Measurements from ENCODE around the gene ZNF385A.

ZNF385A gene

GRCh38 chr12:54413284-54414190, 29.0 kb upstream of the ZNF385A start:
- peak overlapping the region; percentile 28; the same call in 1 of the 2 replicates for H3K4me3 ChIP-seq (ENCODE audit: low read depth, low read length)

GRCh38 chr12:54412786-54413185, 28.3 kb upstream of the ZNF385A start:
- H3K4me3 ChIP-seq (ENCODE audit: low read depth, low read length), result no peak overlapping the region
- no peak for TF ChIP-seq CTCF (IDR thresholded peaks at IDR 0.05; ENCODE audit: low read depth, low read length)

More at GRCh38 chr12:54413284-54414190, 29.0 kb upstream of the ZNF385A start:
- TF ChIP-seq CTCF (IDR thresholded peaks at IDR 0.05; ENCODE audit: low read depth, low read length), result no peak

GRCh38 chr12:54412348-54412747, 27.8 kb upstream of the ZNF385A start:
- TF ChIP-seq CTCF (IDR thresholded peaks at IDR 0.05; ENCODE audit: low read depth, low read length), result no peak
- H3K4me3 ChIP-seq (ENCODE audit: low read depth, low read length), result no peak overlapping the region

- H3K4me3 ChIP-seq (ENCODE audit: low read depth, low read length), result no peak overlapping the region
- no peak for TF ChIP-seq CTCF (IDR thresholded peaks at IDR 0.05; ENCODE audit: low read depth, low read length)
Observed at GRCh38 chr12:54411391-54412241, 27.1 kb upstream of the ZNF385A start.

- TF ChIP-seq CTCF (IDR thresholded peaks at IDR 0.05; ENCODE audit: low read depth, low read length), result no peak
- H3K4me3 ChIP-seq (ENCODE audit: low read depth, low read length), result no peak overlapping the region
Observed at GRCh38 chr12:54409267-54409666, 24.7 kb upstream of the ZNF385A start.

- TF ChIP-seq CTCF (IDR thresholded peaks at IDR 0.05; ENCODE audit: low read depth, low read length), result no peak
- H3K4me3 ChIP-seq (ENCODE audit: low read depth, low read length), result no peak overlapping the region
Observed at GRCh38 chr12:54407183-54407905, 22.8 kb upstream of the ZNF385A start.
